ENCODE measurements around the gene PPFIBP2.

The PPFIBP2 gene

DNA sequence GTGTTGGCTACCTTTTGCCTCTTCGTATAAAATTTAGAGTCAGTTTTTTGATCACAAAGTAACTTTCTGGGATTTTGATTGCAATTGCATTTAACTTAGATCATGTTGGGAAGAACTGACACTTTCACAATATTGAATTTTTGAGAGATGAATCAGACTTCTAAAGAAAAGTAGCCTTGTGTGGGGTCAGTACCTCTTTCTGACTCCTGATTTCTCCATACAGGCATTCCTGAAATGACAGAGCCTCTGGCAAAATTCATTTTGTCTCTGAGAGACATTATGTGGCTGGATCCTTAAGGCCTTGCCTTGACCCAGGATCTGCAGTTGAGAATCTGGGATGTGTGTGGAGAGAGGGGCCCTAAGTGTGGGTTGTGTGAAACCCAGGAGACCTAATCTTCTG, 37.8 kb downstream of the PPFIBP2 start:
- peak; percentile 74 for DNase-seq (ENCODE audit: low spot score)

GRCh38 chr11:7552666-7553065, 38.9 kb downstream of the PPFIBP2 start:
- DNase-seq (ENCODE audit: low spot score), result no peak

- DNase-seq (ENCODE audit: low spot score), result peak; percentile 43
Observed at GRCh38 chr11:7555052-7555699, 41.4 kb downstream of the PPFIBP2 start.

DNA sequence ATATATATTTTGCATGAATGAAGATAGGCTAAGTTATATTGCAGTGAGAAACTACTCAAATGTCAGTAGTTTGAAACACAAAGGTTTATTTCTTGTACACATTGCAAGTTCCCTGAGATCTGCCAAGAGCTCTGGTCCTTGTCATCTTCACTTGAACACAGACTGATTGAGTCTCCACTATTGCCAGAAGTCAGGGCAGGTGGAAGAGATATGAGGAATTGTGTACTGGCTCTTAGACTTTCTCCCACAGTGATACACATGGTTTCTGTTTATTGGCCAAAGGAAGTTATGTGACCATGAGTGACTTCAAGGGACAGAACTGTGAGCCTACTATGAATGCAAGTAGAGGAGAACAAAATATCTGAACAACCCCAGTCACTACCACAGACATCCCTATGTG, 44.2 kb downstream of the PPFIBP2 start:
- no peak for DNase-seq (ENCODE audit: low spot score)

DNA sequence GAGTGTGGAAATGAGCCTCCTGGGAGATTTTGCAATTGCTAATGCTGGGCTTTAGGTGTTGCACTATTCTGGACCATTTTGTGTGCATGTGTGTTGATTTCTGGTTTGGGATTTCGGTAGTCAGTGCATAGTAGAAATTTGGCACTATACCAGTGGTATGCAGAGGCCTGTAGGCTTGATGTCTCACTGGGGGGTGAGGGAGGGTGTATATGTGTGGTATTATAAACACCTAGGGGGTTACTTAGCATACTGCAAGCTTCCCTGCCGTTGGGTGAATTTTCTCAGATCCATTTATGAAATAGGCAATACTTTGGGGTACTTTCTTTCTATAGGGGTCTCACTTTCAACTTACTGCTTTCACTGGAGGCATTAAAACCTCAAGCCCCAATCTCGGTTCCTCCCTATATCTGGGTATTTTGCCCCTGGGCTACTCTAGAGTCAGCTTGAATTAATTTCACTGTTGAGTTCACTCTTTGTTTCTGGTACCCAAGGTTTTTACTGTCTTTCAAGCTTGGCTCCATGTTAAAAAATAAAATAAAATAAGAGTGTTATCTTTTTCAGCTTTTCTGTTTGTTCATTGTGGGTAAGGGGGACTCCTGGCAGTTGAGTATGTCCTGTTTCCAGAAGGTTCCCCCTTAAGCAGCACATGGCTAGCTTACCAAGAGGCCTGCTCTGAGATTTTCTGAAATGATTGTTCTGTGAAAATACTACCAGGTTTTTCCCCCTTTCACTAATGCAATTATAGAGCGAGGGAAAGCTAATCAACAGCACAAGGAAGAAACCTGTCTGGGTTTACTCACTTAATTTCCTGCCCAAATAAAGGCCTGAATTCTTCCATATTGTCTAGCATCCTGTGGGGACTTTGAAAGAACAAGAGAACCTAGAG, 45.8 kb downstream of the PPFIBP2 start:
- DNase-seq (ENCODE audit: low spot score), result no peak

- no peak for DNase-seq (ENCODE audit: low spot score)
Observed at GRCh38 chr11:7561562-7561961, 47.8 kb downstream of the PPFIBP2 start.

DNA sequence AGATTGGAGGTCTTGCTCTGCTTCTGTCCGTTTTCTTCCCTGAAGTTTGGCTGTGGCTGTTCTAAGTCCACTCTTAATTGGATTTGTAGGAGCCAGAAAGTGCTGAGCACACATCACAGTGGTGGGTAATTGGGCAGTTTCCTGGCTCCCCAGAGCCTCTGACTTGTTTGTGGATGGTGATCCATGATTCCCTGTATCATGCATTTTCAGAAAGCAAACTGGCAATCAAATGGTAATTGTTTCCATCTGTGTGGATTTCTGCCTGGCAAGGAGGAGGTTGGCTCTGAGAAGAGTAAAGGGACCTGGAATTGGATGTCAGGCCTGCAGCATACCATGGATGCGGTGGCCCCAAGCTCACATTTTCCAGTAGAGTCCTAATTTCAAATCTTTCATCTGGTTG, 49.5 kb downstream of the PPFIBP2 start:
- no peak for DNase-seq (ENCODE audit: low spot score)

DNA sequence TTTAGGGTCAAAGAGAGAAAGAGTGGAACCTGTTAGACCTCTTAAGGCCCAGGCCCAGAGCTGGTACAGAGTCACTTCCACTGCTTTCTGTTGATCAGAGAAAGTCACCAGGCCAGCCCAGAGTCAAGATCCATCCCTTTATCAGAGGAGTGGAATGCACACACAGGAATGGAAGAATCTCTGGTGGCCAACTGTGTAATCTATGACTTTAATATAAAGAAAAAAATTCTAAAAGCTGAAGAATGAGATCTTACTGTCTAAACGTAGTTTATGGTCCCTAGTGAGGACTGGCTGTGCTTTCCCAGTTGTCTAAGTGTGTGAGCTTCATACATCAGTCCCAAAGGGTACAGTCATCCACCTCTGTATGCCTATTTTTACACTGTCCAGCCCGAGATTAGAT, 51.0 kb downstream of the PPFIBP2 start:
- DNase-seq (ENCODE audit: low spot score), result peak; percentile 24

- DNase-seq (ENCODE audit: low spot score), result no peak
Observed at GRCh38 chr11:7567311-7567710, 53.5 kb downstream of the PPFIBP2 start.

DNA sequence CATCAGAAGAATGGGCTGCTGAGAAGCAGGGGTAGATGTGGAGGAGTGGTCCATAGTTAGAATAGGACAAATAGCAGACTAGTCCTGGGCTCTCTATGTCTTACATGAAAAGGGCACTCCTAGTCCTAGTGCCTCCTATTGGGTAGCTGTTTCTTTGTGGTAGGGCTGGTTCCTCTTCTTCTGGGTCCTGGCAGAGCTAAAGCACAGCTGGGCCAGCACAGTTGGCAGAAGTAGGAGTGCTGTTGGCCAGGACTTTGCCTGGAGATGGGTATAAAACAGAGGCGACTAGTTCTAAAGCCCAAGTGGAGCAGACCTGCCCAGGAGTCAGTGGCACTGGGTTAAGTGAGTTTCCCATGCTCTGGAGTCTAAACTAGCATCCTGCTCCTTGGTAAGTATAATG, 55.2 kb downstream of the PPFIBP2 start:
- DNase-seq (ENCODE audit: low spot score), result no peak

- DNase-seq (ENCODE audit: low spot score), result no peak
Observed at GRCh38 chr11:7570241-7570640, 56.4 kb downstream of the PPFIBP2 start.

- DNase-seq (ENCODE audit: low spot score), result no peak
Observed at GRCh38 chr11:7570938-7571521, 57.2 kb downstream of the PPFIBP2 start.

- DNase-seq (ENCODE audit: low spot score), result peak; percentile 83
Observed at GRCh38 chr11:7571640-7572000, 57.8 kb downstream of the PPFIBP2 start.

DNA sequence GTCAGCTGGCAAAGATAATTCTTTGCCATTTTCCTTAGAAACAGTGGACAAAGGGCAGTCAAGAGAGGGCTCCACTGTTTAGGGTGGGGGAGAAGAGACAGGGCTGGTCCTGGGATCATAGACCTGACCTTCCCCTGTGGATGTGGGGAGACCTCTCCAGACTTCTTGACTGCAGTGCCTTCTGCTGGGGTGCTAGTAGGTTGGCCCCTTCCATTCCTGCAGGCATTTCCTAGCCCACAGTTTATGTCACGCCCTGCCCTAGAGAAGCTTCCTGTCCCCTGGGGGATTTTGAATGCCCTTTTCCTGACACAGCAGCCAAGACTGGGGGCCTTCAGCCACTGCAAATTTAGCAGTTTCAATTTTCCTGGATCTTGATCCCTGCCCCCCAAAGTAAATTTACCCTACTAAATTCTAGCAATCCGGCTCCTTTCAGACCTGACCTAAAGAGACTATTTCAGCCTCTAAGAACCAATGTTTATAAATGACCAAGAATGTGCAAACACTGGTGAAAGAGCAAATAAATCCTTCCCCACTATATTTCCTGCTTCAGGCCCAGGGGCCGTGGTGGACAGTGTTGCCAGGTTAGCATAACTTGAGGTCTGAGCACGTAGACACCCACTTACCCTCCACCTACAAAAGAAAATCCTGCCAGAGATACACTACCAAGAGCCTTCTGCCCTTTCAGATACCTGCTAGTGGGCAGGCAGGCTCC, 58.4 kb downstream of the PPFIBP2 start:
- no peak for DNase-seq (ENCODE audit: low spot score)

DNA sequence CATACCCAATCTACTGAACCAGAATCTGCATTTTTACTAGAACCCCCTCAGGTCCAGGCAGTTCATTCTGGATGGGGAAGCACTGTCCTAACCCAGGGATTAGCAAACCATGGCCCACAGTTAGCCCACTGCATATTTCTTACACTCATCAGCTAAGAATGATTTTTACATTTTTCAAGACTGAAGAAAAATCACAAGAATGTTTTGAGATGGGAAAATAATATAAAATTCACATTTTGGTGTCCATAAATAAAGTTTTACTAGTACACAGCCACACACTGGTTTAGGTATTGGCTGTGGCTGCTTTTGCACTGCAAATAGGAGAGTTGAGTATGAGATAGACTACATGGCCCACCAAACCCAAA, 59.4 kb downstream of the PPFIBP2 start:
- DNase-seq (ENCODE audit: low spot score), result peak; percentile 60

DNA sequence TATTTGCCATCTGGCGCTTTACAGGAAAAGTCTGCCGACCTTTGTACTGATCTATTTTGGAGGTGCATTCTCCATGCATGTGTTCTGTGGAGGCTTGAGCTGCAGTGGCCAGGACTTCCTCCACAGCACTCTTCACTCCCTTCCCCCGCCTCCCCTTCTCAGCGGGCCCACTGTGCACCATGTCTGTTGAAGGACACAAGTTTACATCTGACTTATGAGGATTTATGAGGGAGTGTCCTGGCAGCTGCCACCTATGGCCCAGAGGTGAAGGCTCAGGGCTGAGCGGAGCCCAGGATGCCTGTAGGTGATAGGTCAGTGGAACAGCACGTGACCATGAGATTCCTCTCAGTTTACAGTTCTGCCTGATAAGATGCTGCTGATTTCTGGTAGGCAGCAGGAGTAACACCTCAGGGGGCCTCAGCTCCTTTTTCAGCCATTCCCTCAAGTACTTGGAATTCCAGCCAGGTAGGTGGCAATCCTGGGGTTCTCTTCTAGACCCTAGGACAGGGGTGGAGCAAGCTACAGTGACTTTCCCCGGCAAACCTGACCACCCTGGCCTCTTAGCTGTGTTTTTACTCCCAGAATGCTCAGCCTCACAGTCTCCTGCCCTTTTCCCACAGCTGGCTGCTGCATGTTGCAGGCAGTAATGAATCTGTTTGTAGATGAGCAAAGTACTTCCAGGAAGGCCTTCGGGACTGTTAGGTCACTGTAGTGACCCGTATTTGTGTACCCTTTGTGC, 59.9 kb downstream of the PPFIBP2 start:
- DNase-seq (ENCODE audit: low spot score), result no peak

GRCh38 chr11:7574491-7575130, 60.8 kb downstream of the PPFIBP2 start:
- DNase-seq (ENCODE audit: low spot score), result no peak

GRCh38 chr11:7575841-7576725, 62.3 kb downstream of the PPFIBP2 start:
- DNase-seq (ENCODE audit: low spot score), result peak; percentile 71

DNA sequence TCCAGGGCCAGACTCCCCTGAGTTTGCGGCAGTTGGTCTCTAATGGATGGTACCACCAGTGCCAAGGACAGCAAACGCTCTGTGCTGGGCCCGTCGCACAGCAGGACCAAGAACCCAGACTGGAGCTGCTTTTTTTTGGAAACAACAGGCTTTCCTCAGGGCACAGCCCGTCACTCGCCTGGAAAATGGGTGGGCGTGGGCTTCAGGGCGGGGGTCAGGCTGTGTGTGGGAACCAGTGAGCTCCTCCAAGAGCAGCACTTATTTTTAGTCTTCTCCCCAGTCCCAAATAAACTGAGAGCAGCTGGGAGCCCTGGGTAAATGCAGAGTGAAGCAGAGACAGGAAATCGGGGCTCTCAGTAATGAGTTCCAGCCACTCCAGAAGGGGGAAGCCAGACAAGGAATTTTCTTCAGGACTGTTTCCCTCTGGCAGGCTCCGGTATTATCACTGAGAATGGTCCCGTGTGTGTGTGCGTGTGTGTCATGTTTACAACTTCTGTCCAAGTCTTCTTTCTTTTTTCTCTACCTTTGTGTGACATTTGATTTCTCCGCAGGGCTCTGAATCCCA, 63.0 kb downstream of the PPFIBP2 start:
- DNase-seq (ENCODE audit: low spot score), result peak; percentile 51
